ENCODE data around the gene IRF6.

GRCh38 chr1:209775678-209776077 lies 30.3 kb downstream of the IRF6 start:
- TF ChIP-seq RAD21 (IDR thresholded peaks at IDR 0.05; ENCODE audit: low read length), result no peak
- no peak for TF ChIP-seq CTCF (IDR thresholded peaks at IDR 0.05)
- no peak for TF ChIP-seq TCF12 (IDR thresholded peaks at IDR 0.05)
- TF ChIP-seq NRF1 (IDR thresholded peaks at IDR 0.05; ENCODE audit: low read depth, low read length), result no peak
- no peak for TF ChIP-seq TAF1 (IDR thresholded peaks at IDR 0.05; ENCODE audit: borderline replicate concordance, low read depth, low read length)
- no peak for TF ChIP-seq CHD2 (IDR thresholded peaks at IDR 0.05; ENCODE audit: low read length, partially characterized antibody)
- TF ChIP-seq ELF1 (IDR thresholded peaks at IDR 0.05), result no peak
- no peak for TF ChIP-seq EP300 (IDR thresholded peaks at IDR 0.05; ENCODE audit: borderline replicate concordance in 1 of 2, low read depth in 1 of 2, low read length in 1 of 2)
- TF ChIP-seq NFIC (IDR thresholded peaks at IDR 0.05; ENCODE audit: borderline replicate concordance), result no peak
- no peak for TF ChIP-seq POLR2AphosphoS5 (IDR thresholded peaks at IDR 0.05; ENCODE audit: low read depth, low read length)
- TF ChIP-seq EZH2phosphoT487 (IDR thresholded peaks at IDR 0.05; ENCODE audit: borderline replicate concordance, low read depth), result no peak
- no peak for TF ChIP-seq FOXM1 (IDR thresholded peaks at IDR 0.05; ENCODE audit: low read depth)
- no peak for TF ChIP-seq GABPA (IDR thresholded peaks at IDR 0.05; ENCODE audit: low read depth)
- no peak for TF ChIP-seq MXI1 (IDR thresholded peaks at IDR 0.05; ENCODE audit: low read depth, low read length)
